ENCODE results near the gene HTRA2. TPM values are rescaled to one million over a fixed set of nuclear protein-coding genes. Genes with fewer than 3 reads are reported as not detected.

Gene HTRA2
- total and polyA plus RNA-seq, 9 of the 15 experiments (the other 6 are each of a cell fraction or from before 2014, with no cell fraction given): 54.2 to 71.2 (median 65.8) TPM

GRCh38 chr2:74503506-74504475 lies 25.9 kb upstream of the HTRA2 start (continued):
- TF ChIP-seq REST (IDR thresholded peaks at IDR 0.05; ENCODE audit: borderline replicate concordance) (peak; percentile 42; the same call in 1 of the 2 replicates), REST (CRISPR knock-in tag; IDR thresholded peaks at IDR 0.05; ENCODE audit: low read depth) (peak; percentile 3; the same call in 1 of the 2 replicates), KLF1 (tag; IDR thresholded peaks at IDR 0.05) (no peak), USF1 (CRISPR knock-in tag; IDR thresholded peaks at IDR 0.05) (no peak), SP1 (CRISPR knock-in tag; IDR thresholded peaks at IDR 0.05) (no peak), ZNF324 (CRISPR knock-in tag; IDR thresholded peaks at IDR 0.05) (0 out of 2 replicates have a peak, but pooled peaks have one; percentile 37), SIN3B (IDR thresholded peaks at IDR 0.05; ENCODE audit: low read depth) (no peak), ZHX1 (conservative IDR thresholded peaks at IDR 0.05; ENCODE audit: low read length) (no peak), LCOR (CRISPR knock-in tag; IDR thresholded peaks at IDR 0.05) (no peak), ZNF280A (IDR thresholded peaks at IDR 0.05; ENCODE audit: low read depth, partially characterized antibody) (no peak), FOSL1 (tag; conservative IDR thresholded peaks at IDR 0.05) (peak; percentile 87)

Data from K562 (cell line).